Gastrocnemius medialis (tissue), 4 donors: ENCODE data around the gene MIPOL1. TPM values are rescaled to one million over a fixed set of nuclear protein-coding genes. Genes with fewer than 3 reads are reported as not detected.

Experiments
- ATAC-seq, 2 donors: fragments of 150-250 bp; one replicate each; pipeline ENCODE4 v1.9.1; 2016
- DNase-seq, 2 donors: peaks; one replicate each; pipeline ENCODE4 v3.0.0-alpha.2; 2019
- H3K27ac ChIP-seq, 4 donors: fragments of 200-600 bp; sonication (generic); 1 replicate in 1 of 4; 2 replicates in 3 of 4; pipeline ENCODE4 v1.5.1; 2016 to 2018; ENCODE audit warnings: mild to moderate bottlenecking in 2 of 4, moderate library complexity in 1 of 4
- H3K27me3 ChIP-seq, 3 donors: fragments of 200-600 bp; sonication (generic) in 2 of 3; 1 replicate in 1 of 3; 2 replicates in 2 of 3; pipeline versions ENCODE4 v1.5.1 to v1.6.0; 2016 to 2019; ENCODE audit warnings: mild to moderate bottlenecking in 1 of 3, moderate library complexity in 1 of 3
- H3K36me3 ChIP-seq, 2 donors: fragments of 200-600 bp; sonication (generic) in 1 of 2; one replicate each; pipeline ENCODE4 v1.5.1; 2017 to 2018
- H3K4me1 ChIP-seq, 2 donors: fragments of 200-600 bp; sonication (generic) in 1 of 2; one replicate each; pipeline ENCODE4 v1.5.1; 2016 to 2017; ENCODE audit warnings: mild to moderate bottlenecking in 2 of 2
- H3K4me3 ChIP-seq, 4 donors: fragments of 200-600 bp; sonication (generic) in 3 of 4; 1 replicate in 1 of 4; 2 replicates in 3 of 4; pipeline ENCODE4 v1.5.1; 2016 to 2019; ENCODE audit warnings: mild to moderate bottlenecking in 2 of 4
- H3K9me3 ChIP-seq, 3 donors: fragments of 200-600 bp; sonication (generic) in 2 of 3; 1 replicate in 1 of 3; 2 replicates in 2 of 3; pipeline ENCODE4 v1.5.1; 2016 to 2019
- CTCF ChIP-seq, 5 experiments: fragments of 450-650 bp in 3 of 5; fragments of 200-600 bp in 2 of 5; sonication (generic) in 2 of 5; IDR thresholded peaks in 4 of 5; conservative IDR thresholded peaks in 1 of 5; 1 replicate in 4 of 5; 2 replicates in 1 of 5; pipeline ENCODE4 v1.5.1; 2016 to 2019; ENCODE audit warnings: antibody characterized with exemption in 5 of 5, mild to moderate bottlenecking in 3 of 5, moderate library complexity in 3 of 5
- POLR2A ChIP-seq, 2 donors: fragments of 450-650 bp; IDR thresholded peaks; one replicate each; pipeline ENCODE4 v1.6.1; 2017; ENCODE audit warnings: antibody characterized with exemption in 2 of 2, mild to moderate bottlenecking in 2 of 2, moderate library complexity in 2 of 2
- in situ Hi-C, 4 donors: fragments of 200-750 bp; cut with MboI; loops; one replicate each; pipeline versions ENCODE4 v1.15.0 to v1.8.0; 2017; ENCODE audit warnings: low sequenced_read_pairs in 4 of 4
- intact Hi-C: fragments of 100-400 bp; cut with DNase I; formaldehyde crosslinking; loops from one replicate; pipeline ENCODE4 v1.15.1; 2023; ENCODE audit warnings: low total_unique reads
- total RNA-seq, 4 donors: library from RNA; depleted of rRNA; stranded (reverse); fragments of >200 nt; gene quantifications; one replicate each; pipeline versions ENCODE4 v1.1.0 to v1.2.3, GENCODE V29; 2016

MIPOL1 gene
- total RNA-seq, 4 donors from 2014 or later, result 3.1 to 13.7 (median 4.1) TPM

- Histone ChIP-seq H3K9me3 (no peaks in the 10 kb centered on the region), H3K4me3 (peak overlapping the region in 1 of 4 donors; percentile 13), H3K27me3 (peaks cover 60 to 83% (median 71%) of the 10 kb centered on the region in 3 donors), H3K4me1 (peaks cover 5 to 16% of the 10 kb centered on the region in 2 donors), H3K27ac (no peak overlapping the region), H3K36me3 (no peaks in the 10 kb centered on the region)
- intact Hi-C loops, result no loop called here
- ATAC-seq, result no peak
- TF ChIP-seq POLR2A (IDR thresholded peaks at IDR 0.05) (no peak), CTCF (IDR thresholded peaks at IDR 0.05 in 4 of 5, conservative IDR thresholded peaks at IDR 0.05 in 1 of 5) (no peak)
- in situ Hi-C loops, result loop anchor here in 2 of 4 donors (25.0 kb wide), 2 partner anchors 921 to 1071 kb away; partner anchors contain the start of genes NKX2-1 (in 1 of the 2) and PAX9 (in 1 of the 2)
- DNase-seq, result no peak
Measured at GRCh38 chr14:37583358-37584210, 385.8 kb downstream of the MIPOL1 start.

- H3K36me3 ChIP-seq, result no peaks in the 10 kb centered on the region
- DNase-seq (no peak), ATAC-seq (no peak)
- no peaks in the 10 kb centered on the region for H3K9me3 ChIP-seq
- in situ Hi-C loops (loop anchor here in 2 of 4 donors (25.0 kb wide), 2 partner anchors 922 to 1072 kb away; partner anchors contain the start of genes NKX2-1 (in 1 of the 2) and PAX9 (in 1 of the 2)), intact Hi-C loops (no loop called here)
- H3K27me3 ChIP-seq, result peaks cover 69 to 88% (median 77%) of the 10 kb centered on the region in 3 donors
- H3K4me1 ChIP-seq, result peaks cover 5 to 16% of the 10 kb centered on the region in 2 donors
- H3K27ac ChIP-seq, result no peak overlapping the region
- peak overlapping the region in 1 of 4 donors; percentile 13 for H3K4me3 ChIP-seq
- TF ChIP-seq POLR2A (IDR thresholded peaks at IDR 0.05) (no peak), CTCF (IDR thresholded peaks at IDR 0.05 in 4 of 5, conservative IDR thresholded peaks at IDR 0.05 in 1 of 5) (no peak)
Measured at GRCh38 chr14:37584211-37585100, 386.7 kb downstream of the MIPOL1 start.

- DNase-seq (no peak), ATAC-seq (no peak)
- Histone ChIP-seq H3K4me1 (peaks cover 5 to 16% of the 10 kb centered on the region in 2 donors), H3K9me3 (no peaks in the 10 kb centered on the region), H3K27ac (no peak overlapping the region), H3K27me3 (peaks cover 75 to 89% (median 82%) of the 10 kb centered on the region in 3 donors), H3K36me3 (no peaks in the 10 kb centered on the region), H3K4me3 (no peak overlapping the region)
- in situ Hi-C loops (loop anchor here in 2 of 4 donors (25.0 kb wide), 2 partner anchors 923 to 1073 kb away; partner anchors contain the start of genes NKX2-1 (in 1 of the 2) and PAX9 (in 1 of the 2)), intact Hi-C loops (no loop called here)
- no peak for TF ChIP-seq CTCF (IDR thresholded peaks at IDR 0.05 in 4 of 5, conservative IDR thresholded peaks at IDR 0.05 in 1 of 5)
- TF ChIP-seq POLR2A (IDR thresholded peaks at IDR 0.05), result no peak
Measured at GRCh38 chr14:37585101-37585511, 387.4 kb downstream of the MIPOL1 start.

- no peak overlapping the region for H3K27ac ChIP-seq
- no peak for TF ChIP-seq CTCF (IDR thresholded peaks at IDR 0.05 in 4 of 5, conservative IDR thresholded peaks at IDR 0.05 in 1 of 5)
- TF ChIP-seq POLR2A (IDR thresholded peaks at IDR 0.05), result no peak
- intact Hi-C loops, result no loop called here
- H3K4me3 ChIP-seq, result no peak overlapping the region
- no peaks in the 10 kb centered on the region for H3K36me3 ChIP-seq
- in situ Hi-C loops, result loop anchor here in 2 of 4 donors (25.0 kb wide), 2 partner anchors 924 to 1074 kb away; partner anchors contain the start of genes NKX2-1 (in 1 of the 2) and PAX9 (in 1 of the 2)
- H3K27me3 ChIP-seq, result peaks cover 86 to 98% (median 93%) of the 10 kb centered on the region in 3 donors
- ATAC-seq (no peak), DNase-seq (no peak)
- no peaks in the 10 kb centered on the region for H3K9me3 ChIP-seq
- peaks cover 5 to 16% of the 10 kb centered on the region in 2 donors for H3K4me1 ChIP-seq
Measured at GRCh38 chr14:37585971-37586796, 388.4 kb downstream of the MIPOL1 start.
